ENCODE data around the gene ERRFI1.

Gene ERRFI1

GRCh38 chr1:7988576-7988975 is 37.5 kb downstream of the ERRFI1 start:
- TF ChIP-seq CTCF (IDR thresholded peaks at IDR 0.05): no peak
- H3K36me3 ChIP-seq (ENCODE audit: control insufficient read depth, insufficient read depth, low read length): no peaks in the 10 kb centered on the region
- no peak overlapping the region for H3K4me3 ChIP-seq (ENCODE audit: low read depth, low read length)
- no peaks in the 10 kb centered on the region for H3K9me3 ChIP-seq (ENCODE audit: control insufficient read depth, low read length)
- no peak overlapping the region for H3K4me2 ChIP-seq (ENCODE audit: low read length)
- no peaks in the 10 kb centered on the region for H3K4me1 ChIP-seq
- no peak overlapping the region for H3K27ac ChIP-seq
- H3K9ac ChIP-seq: no peak overlapping the region
- H3K79me2 ChIP-seq: peaks cover 2% of the 10 kb centered on the region
- no peak overlapping the region for H2AFZ ChIP-seq
- no peaks in the 10 kb centered on the region for H3K27me3 ChIP-seq (ENCODE audit: control insufficient read depth, insufficient read depth, low read length)

- H3K4me3 ChIP-seq (ENCODE audit: low read depth, low read length): no peak overlapping the region
- peaks cover 5% of the 10 kb centered on the region for H3K79me2 ChIP-seq
- no peak for TF ChIP-seq CTCF (IDR thresholded peaks at IDR 0.05)
- H3K27me3 ChIP-seq (ENCODE audit: control insufficient read depth, insufficient read depth, low read length): no peaks in the 10 kb centered on the region
- no peaks in the 10 kb centered on the region for H3K36me3 ChIP-seq (ENCODE audit: control insufficient read depth, insufficient read depth, low read length)
- no peak overlapping the region for H2AFZ ChIP-seq
- H3K9ac ChIP-seq: no peak overlapping the region
- H3K4me1 ChIP-seq: peaks cover under 1% of the 10 kb centered on the region
- H3K9me3 ChIP-seq (ENCODE audit: control insufficient read depth, low read length): no peaks in the 10 kb centered on the region
- H3K4me2 ChIP-seq (ENCODE audit: low read length): no peak overlapping the region
- no peak overlapping the region for H3K27ac ChIP-seq
These were observed 38.6 kb downstream of the ERRFI1 start for GRCh38 chr1:7987528-7987927.

GRCh38 chr1:7985851-7986612 is 40.1 kb downstream of the ERRFI1 start:
- peaks cover 8% of the 10 kb centered on the region for H3K79me2 ChIP-seq
- TF ChIP-seq CTCF (IDR thresholded peaks at IDR 0.05): no peak
- no peaks in the 10 kb centered on the region for H3K9me3 ChIP-seq (ENCODE audit: control insufficient read depth, low read length)
- no peaks in the 10 kb centered on the region for H3K27me3 ChIP-seq (ENCODE audit: control insufficient read depth, insufficient read depth, low read length)
- H3K9ac ChIP-seq: no peak overlapping the region
- no peaks in the 10 kb centered on the region for H3K36me3 ChIP-seq (ENCODE audit: control insufficient read depth, insufficient read depth, low read length)
- H2AFZ ChIP-seq: no peak overlapping the region
- H3K4me2 ChIP-seq (ENCODE audit: low read length): no peak overlapping the region
- H3K4me1 ChIP-seq: peaks cover 2% of the 10 kb centered on the region
- H3K4me3 ChIP-seq (ENCODE audit: low read depth, low read length): no peak overlapping the region
- H3K27ac ChIP-seq: no peak overlapping the region

GRCh38 chr1:7984811-7985210 is 41.3 kb downstream of the ERRFI1 start:
- Histone ChIP-seq H3K36me3 (ENCODE audit: control insufficient read depth, insufficient read depth, low read length) (no peaks in the 10 kb centered on the region), H3K79me2 (peaks cover 8% of the 10 kb centered on the region), H3K4me1 (peaks cover 2% of the 10 kb centered on the region), H3K27ac (no peak overlapping the region), H3K27me3 (ENCODE audit: control insufficient read depth, insufficient read depth, low read length) (no peaks in the 10 kb centered on the region), H3K9me3 (ENCODE audit: control insufficient read depth, low read length) (no peaks in the 10 kb centered on the region), H2AFZ (no peak overlapping the region), H3K4me3 (ENCODE audit: low read depth, low read length) (no peak overlapping the region), H3K4me2 (ENCODE audit: low read length) (no peak overlapping the region), H3K9ac (no peak overlapping the region)
- TF ChIP-seq CTCF (IDR thresholded peaks at IDR 0.05): no peak
